Right lobe of liver (tissue), 6 donors: ENCODE results near the gene PNKP. TPM values are rescaled to one million over a fixed set of nuclear protein-coding genes. Genes with fewer than 3 reads are reported as not detected.

Experiments
- ATAC-seq, 4 donors: fragments of 200-7000 bp; cut with Tn5 transposase; one replicate each; pipeline ENCODE4 v1.9.1; 2020; ENCODE audit warnings: mild to moderate bottlenecking in 4 of 4, moderate library complexity in 4 of 4
- DNase-seq, 3 donors: peaks; one replicate each; pipeline ENCODE4 v3.0.0-alpha.2; 2020
- H3K27ac ChIP-seq, 3 donors: fragments of 200-600 bp; one replicate each; pipeline ENCODE4 v1.8.0; 2022
- H3K27me3 ChIP-seq, 2 donors: fragments of 200-600 bp; one replicate each; pipeline ENCODE4 v1.8.0; 2022
- H3K36me3 ChIP-seq, 4 donors: fragments of 200-600 bp; sonication (generic) in 1 of 4; one replicate each; pipeline versions ENCODE4 v1.5.1 to v1.8.0; 2017 to 2022; ENCODE audit warnings: control low read depth in 1 of 4
- H3K4me1 ChIP-seq, 4 donors: fragments of 200-600 bp; sonication (generic) in 1 of 4; one replicate each; pipeline versions ENCODE4 v1.5.1 to v1.8.0; 2017 to 2022; ENCODE audit warnings: control low read depth in 1 of 4
- H3K4me3 ChIP-seq, 3 donors: fragments of 200-600 bp; one replicate each; pipeline ENCODE4 v1.8.0; 2022
- H3K9me3 ChIP-seq, 4 donors: fragments of 200-600 bp; sonication (generic) in 1 of 4; one replicate each; pipeline versions ENCODE4 v1.5.1 to v1.8.0; 2017 to 2022; ENCODE audit warnings: control low read depth in 1 of 4
- CTCF ChIP-seq, 4 donors: fragments of 200-600 bp in 3 of 4; fragments of 450-650 bp in 1 of 4; IDR thresholded peaks; one replicate each; pipeline versions ENCODE4 v1.5.1 to v1.8.0; 2016 to 2022; ENCODE audit warnings: antibody characterized with exemption in 4 of 4, mild to moderate bottlenecking in 2 of 4
- POLR2A ChIP-seq: fragments of 450-650 bp; IDR thresholded peaks from one replicate; pipeline ENCODE4 v1.6.1; 2017; ENCODE audit warnings: antibody characterized with exemption, mild to moderate bottlenecking
- WGBS: methylation state at CpG from one replicate; pipeline ENCODE4 v1.1.6; 2018; ENCODE audit warnings: low coverage, low lambda C conversion rate; ENCODE audit not compliant: insufficient coverage; ENCODE audit errors: missing lambda C conversion rate; 5-methylcytosine and 5-hydroxymethylcytosine counted together
- intact Hi-C, 2 donors: fragments of 100-400 bp; cut with DNase I; formaldehyde crosslinking; loops; one replicate each; pipeline versions ENCODE4 v1.11.2 to v1.14.1; 2022
- total RNA-seq, 6 experiments: library from RNA; depleted of rRNA in 2 of 6; stranded (reverse); fragments of >200 nt in 2 of 6; fragmentation: NEBNext Ultra II Directional in 3 of 6; extraction: Animal tissue kit (Norgen Biotek cat#: 25700) in 3 of 6; gene quantifications; one replicate each; pipeline versions ENCODE4 v1.1.0 to v1.2.4, GENCODE V29; 2016 to 2023
- donor health status: DM: no; HTN: yes; CAD: no.
- donor health status: DM: no; HTN: no; CAD: no.
- donor health status: DM: no; HTN: no; CAD: no.
- donor health status: DM: no; HTN: yes; CAD: no.
- donor health status: DM: no; HTN: yes; CAD: no.

Gene PNKP
- total RNA-seq, 6 experiments from 2014 or later, result 21.0 to 37.5 (median 27.9) TPM

GRCh38 chr19:49818649-49819370 lies 48.6 kb downstream of the PNKP start:
- ATAC-seq (no peak), DNase-seq (peak in 1 of 3 donors; percentile 69)
- Histone ChIP-seq H3K4me1 (peaks cover 0 to 11% (median 0%) of the 10 kb centered on the region in 4 donors), H3K27me3 (no peaks in the 10 kb centered on the region), H3K36me3 (peaks cover 0 to 10% (median 0%) of the 10 kb centered on the region in 4 donors), H3K27ac (peak overlapping the region; percentile 94 to 98 (median 94)), H3K4me3 (peak overlapping the region; percentile 71 to 87 (median 78)), H3K9me3 (no peaks in the 10 kb centered on the region)
- TF ChIP-seq CTCF (IDR thresholded peaks at IDR 0.05) (no peak), POLR2A (no peak)
- WGBS, result 34% methylated on average over 9 of the region's 16 CpGs
- intact Hi-C loops, result no loop called here

- ATAC-seq (peak; percentile 77 to 81 (median 79)), DNase-seq (peak; percentile 85 to 89 (median 87))
- intact Hi-C loops, result no loop called here
- no peaks in the 10 kb centered on the region for H3K27me3 ChIP-seq
- H3K4me3 ChIP-seq, result peak within 1 kb of the TSS; percentile 71 to 87 (median 78)
- H3K9me3 ChIP-seq, result no peaks in the 10 kb centered on the region
- peaks cover 0 to 4% (median 0%) of the 10 kb centered on the region in 4 donors for H3K36me3 ChIP-seq
- H3K27ac ChIP-seq, result peak within 1 kb of the TSS; percentile 94 to 98 (median 94)
- WGBS, result 1% methylated on average over 16 of the region's 57 CpGs
- peak in 3 of 4 donors; percentile 6 to 56 (median 21) for TF ChIP-seq CTCF (IDR thresholded peaks at IDR 0.05)
- TF ChIP-seq POLR2A, result peak; percentile 40
- H3K4me1 ChIP-seq, result peaks cover 0 to 13% (median 0%) of the 10 kb centered on the region in 4 donors
Measured at GRCh38 chr19:49817964-49818648, 49.3 kb downstream of the PNKP start, which contains the start of gene MED25. MED25 (plus strand) TSS chr19:49818289; CDS start chr19:49818342, 53 bp downstream.

GRCh38 chr19:49816590-49816989 lies 50.8 kb downstream of the PNKP start:
- Histone ChIP-seq H3K4me3 (no peak overlapping the region), H3K27ac (peak overlapping the region in 2 of 3 donors; percentile 94 to 98), H3K27me3 (no peaks in the 10 kb centered on the region), H3K4me1 (peaks cover 0 to 13% (median 0%) of the 10 kb centered on the region in 4 donors), H3K36me3 (no peaks in the 10 kb centered on the region), H3K9me3 (no peaks in the 10 kb centered on the region)
- no peak for DNase-seq
- no peak for TF ChIP-seq POLR2A
- TF ChIP-seq CTCF (IDR thresholded peaks at IDR 0.05), result no peak
- ATAC-seq, result no peak
- 77% methylated on average over 11 of the region's 14 CpGs for WGBS
- intact Hi-C loops, result no loop called here

- no peak for ATAC-seq
- H3K4me1 ChIP-seq, result peaks cover 0 to 20% (median 3%) of the 10 kb centered on the region in 4 donors
- H3K27me3 ChIP-seq, result no peaks in the 10 kb centered on the region
- peak overlapping the region in 1 of 3 donors; percentile 65 for H3K27ac ChIP-seq
- H3K4me3 ChIP-seq, result peak overlapping the region in 1 of 3 donors; percentile 76
- intact Hi-C loops, result no loop called here
- no peaks in the 10 kb centered on the region for H3K9me3 ChIP-seq
- 75% methylated on average over 1 of the region's 1 CpG for WGBS
- TF ChIP-seq CTCF (IDR thresholded peaks at IDR 0.05), result no peak
- no peak for TF ChIP-seq POLR2A
- DNase-seq, result no peak
- no peaks in the 10 kb centered on the region for H3K36me3 ChIP-seq
Measured at GRCh38 chr19:49814010-49814409, 53.4 kb downstream of the PNKP start.
